Panc1 (cell line): ENCODE measurements around the gene GLIPR1. TPM values are rescaled to one million over a fixed set of nuclear protein-coding genes. Genes with fewer than 3 reads are reported as not detected.
A peak's percentile ranks its signal among the peaks of the same experiment; 100 is the strongest.

Experiments
- ATAC-seq: fragments of 200-7000 bp; cut with Tn5 transposase; 2 replicates; pipeline ENCODE4 v1.9.1; 2020; ENCODE audit warnings: mild to moderate bottlenecking, moderate library complexity
- BruUV-seq: library from RNA; stranded (reverse); fragments of 400-500 nt; replicated peaks from 2 replicates; lab custom pipeline; 2021; lab: Mats Ljungman, UMichigan
- CTCF ChIA-PET: fragments of 300-600 bp; sonication (Branson Sonifier 250); formaldehyde crosslinking; loops from one replicate; lab custom pipeline; 2022; ENCODE audit warnings: antibody characterized with exemption; lab: Charles Lee
- POLR2A ChIA-PET: fragments of 300-600 bp; sonication (Branson Sonifier 250); formaldehyde crosslinking; loops from one replicate; lab custom pipeline; 2022; ENCODE audit warnings: antibody characterized with exemption; lab: Charles Lee
- DNase-seq: peaks from one replicate; pipeline ENCODE4 v3.0.0-alpha.2; 2010; ENCODE audit warnings: low read depth, low spot score
- H3K27ac ChIP-seq: 2 replicates; pipeline ENCODE4 v1.5.1; 2011; ENCODE audit warnings: mild to moderate bottlenecking, low read length, inconsistent platforms
- H3K27me3 ChIP-seq: fragments of 200-500 bp; sonication (Bioruptor generic); 2 replicates; pipeline ENCODE4 v1.6.0; 2014; ENCODE audit warnings: low read length, inconsistent platforms; ENCODE audit not compliant: control insufficient read depth, insufficient read depth
- H3K36me3 ChIP-seq: fragments of 200-500 bp; sonication (Bioruptor generic); 2 replicates; pipeline ENCODE4 v1.5.1; 2014; ENCODE audit warnings: inconsistent platforms, mild to moderate bottlenecking, low read length, moderate library complexity; ENCODE audit not compliant: control insufficient read depth, insufficient read depth
- H3K4me1 ChIP-seq: 2 replicates; pipeline ENCODE4 v1.5.1; 2011; ENCODE audit warnings: inconsistent platforms, mild to moderate bottlenecking, low read length, moderate library complexity; ENCODE audit not compliant: control insufficient read depth, insufficient read depth
- H3K4me3 ChIP-seq, 2 experiments: 2 replicates each; pipeline ENCODE4 v1.5.1; 2011 to 2012; ENCODE audit warnings: low read depth in 2 of 2, low read length in 2 of 2, mild to moderate bottlenecking in 2 of 2, inconsistent platforms in 1 of 2, moderate library complexity in 1 of 2
- H3K9me3 ChIP-seq: fragments of 200-500 bp; sonication (Bioruptor generic); 2 replicates; pipeline ENCODE4 v1.5.1; 2014; ENCODE audit warnings: low read depth, mild to moderate bottlenecking, inconsistent platforms, low read length, moderate library complexity; ENCODE audit not compliant: control insufficient read depth, insufficient read depth
- CTCF ChIP-seq: fragments of 450-650 bp; IDR thresholded peaks from 2 replicates; pipeline ENCODE4 v1.5.1; 2017; ENCODE audit warnings: mild to moderate bottlenecking
- POLR2AphosphoS5 ChIP-seq: IDR thresholded peaks from 2 replicates; pipeline ENCODE4 v1.6.1; 2012; ENCODE audit warnings: mild to moderate bottlenecking, low read depth, low read length, moderate library complexity
- REST ChIP-seq, 2 experiments: IDR thresholded peaks; 2 replicates each; pipeline ENCODE4 v1.6.1; 2011 to 2012; ENCODE audit warnings: low read depth in 2 of 2, control low read depth in 1 of 2, low read length in 1 of 2, mild to moderate bottlenecking in 1 of 2, moderate library complexity in 1 of 2; ENCODE audit not compliant: insufficient read depth in 1 of 2
- SIN3A ChIP-seq: IDR thresholded peaks from 2 replicates; pipeline ENCODE4 v1.6.1; 2012; ENCODE audit warnings: low read depth, mild to moderate bottlenecking, low read length, moderate library complexity, borderline replicate concordance; ENCODE audit not compliant: insufficient read depth
- TCF7L2 ChIP-seq: IDR thresholded peaks from 2 replicates; pipeline ENCODE4 v1.6.1; 2011; ENCODE audit warnings: mild to moderate bottlenecking, low read depth, low read length, inconsistent platforms
- in situ Hi-C: cut with HindIII; loops from 2 replicates; pipeline ENCODE4 v1.10.0; 2016; ENCODE audit warnings: low sequenced_read_pairs, low pct_unique_long_range_greater_than_20kb
- intact Hi-C: fragments of 100-400 bp; cut with micrococcal nuclease; formaldehyde crosslinking; loops from one replicate; pipeline ENCODE4 v1.10.0; 2022; ENCODE audit not compliant: unreplicated experiment
- total RNA-seq: library from RNA; stranded (reverse); gene quantifications from one replicate; pipeline ENCODE4 v1.2.1, GENCODE V29; 2021; ENCODE audit not compliant: unreplicated experiment

The GLIPR1 gene
- total RNA-seq, 1 experiment from 2014 or later: 11.5 TPM

DNA sequence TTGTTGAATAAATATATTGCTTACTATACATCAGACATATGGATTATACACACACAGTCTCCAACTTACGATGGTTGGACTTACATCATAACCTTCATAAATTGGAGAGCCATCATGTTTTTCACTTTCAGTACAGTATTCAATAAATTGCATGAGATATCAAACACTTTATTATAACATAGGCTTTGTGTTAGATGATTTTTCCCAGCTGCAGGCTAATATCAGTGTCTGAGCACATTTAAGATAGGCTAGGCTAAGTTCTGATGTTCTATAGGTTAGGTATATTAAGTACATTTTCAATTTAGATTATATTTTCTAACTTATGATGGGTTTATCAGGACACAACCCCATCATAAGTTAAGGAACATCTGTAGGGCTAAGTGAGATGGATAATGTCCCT, 48.8 kb downstream of the GLIPR1 start:
- ChIA-PET POLR2A (no interaction called here), CTCF (no interaction called here)
- BruUV-seq: no TSS peak
- Histone ChIP-seq H3K36me3 (no peaks in the 10 kb centered on the region), H3K27me3 (no peaks in the 10 kb centered on the region), H3K4me1 (peaks cover 13% of the 10 kb centered on the region), H3K27ac (peak overlapping the region; percentile 78; the same call in 1 of the 2 replicates), H3K4me3 (no peak overlapping the region), H3K9me3 (peaks cover 28% of the 10 kb centered on the region; the same call in 1 of the 2 replicates)
- no peak for TF ChIP-seq REST (IDR thresholded peaks at IDR 0.05; ENCODE audit: insufficient read depth in 1 of 2, low read depth in 2 of 2, low read length in 1 of 2)
- TF ChIP-seq POLR2AphosphoS5: no peak
- no peak for TF ChIP-seq CTCF
- no peak for TF ChIP-seq SIN3A
- no peak for TF ChIP-seq TCF7L2
- in situ Hi-C loops (no loop called here), intact Hi-C loops (loop anchor here (5.0 kb wide), 1 partner anchor 498 kb away; no protein-coding TSS in a partner anchor)
- DNase-seq (no peak), ATAC-seq (no peak)

DNA sequence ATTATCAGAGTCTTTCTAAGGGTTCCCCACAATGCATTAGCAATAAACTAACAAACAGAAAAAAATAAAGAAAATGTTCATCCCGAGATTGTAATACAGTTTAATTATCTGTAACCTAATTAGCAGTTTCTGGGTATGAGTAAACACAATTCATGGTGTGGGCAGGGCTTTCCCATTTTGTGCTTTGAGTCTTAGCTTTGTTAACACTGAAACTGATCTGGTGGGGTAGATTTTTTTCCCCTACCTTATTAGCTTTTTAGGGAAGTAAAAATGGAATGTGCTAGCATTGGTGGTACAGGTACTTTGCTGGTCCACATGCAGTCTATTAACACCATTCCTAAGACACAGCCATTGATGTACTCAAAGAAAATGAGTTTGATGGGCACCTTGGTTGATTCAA, 49.3 kb downstream of the GLIPR1 start:
- TF ChIP-seq TCF7L2: no peak
- no peak for TF ChIP-seq SIN3A
- no peak for TF ChIP-seq REST (IDR thresholded peaks at IDR 0.05; ENCODE audit: insufficient read depth in 1 of 2, low read depth in 2 of 2, low read length in 1 of 2)
- TF ChIP-seq CTCF: no peak
- TF ChIP-seq POLR2AphosphoS5: no peak
- in situ Hi-C loops: no loop called here

More for the DNA sequence above, 49.3 kb downstream of the GLIPR1 start:
- intact Hi-C loops: loop anchor here (5.0 kb wide), 1 partner anchor 497 kb away; no protein-coding TSS in a partner anchor
- ChIA-PET CTCF (no interaction called here), POLR2A (no interaction called here)
- DNase-seq (no peak), ATAC-seq (no peak)
- Histone ChIP-seq H3K27ac (peak overlapping the region; percentile 78; the same call in 1 of the 2 replicates), H3K4me3 (no peak overlapping the region), H3K9me3 (peaks cover 22% of the 10 kb centered on the region; the same call in 1 of the 2 replicates), H3K4me1 (peaks cover 13% of the 10 kb centered on the region), H3K27me3 (no peaks in the 10 kb centered on the region), H3K36me3 (no peaks in the 10 kb centered on the region)
- no TSS peak for BruUV-seq
